ENCODE results near the gene COL6A2.
A peak's percentile ranks its signal among the peaks of the same experiment; 100 is the strongest.

The COL6A2 gene

DNA sequence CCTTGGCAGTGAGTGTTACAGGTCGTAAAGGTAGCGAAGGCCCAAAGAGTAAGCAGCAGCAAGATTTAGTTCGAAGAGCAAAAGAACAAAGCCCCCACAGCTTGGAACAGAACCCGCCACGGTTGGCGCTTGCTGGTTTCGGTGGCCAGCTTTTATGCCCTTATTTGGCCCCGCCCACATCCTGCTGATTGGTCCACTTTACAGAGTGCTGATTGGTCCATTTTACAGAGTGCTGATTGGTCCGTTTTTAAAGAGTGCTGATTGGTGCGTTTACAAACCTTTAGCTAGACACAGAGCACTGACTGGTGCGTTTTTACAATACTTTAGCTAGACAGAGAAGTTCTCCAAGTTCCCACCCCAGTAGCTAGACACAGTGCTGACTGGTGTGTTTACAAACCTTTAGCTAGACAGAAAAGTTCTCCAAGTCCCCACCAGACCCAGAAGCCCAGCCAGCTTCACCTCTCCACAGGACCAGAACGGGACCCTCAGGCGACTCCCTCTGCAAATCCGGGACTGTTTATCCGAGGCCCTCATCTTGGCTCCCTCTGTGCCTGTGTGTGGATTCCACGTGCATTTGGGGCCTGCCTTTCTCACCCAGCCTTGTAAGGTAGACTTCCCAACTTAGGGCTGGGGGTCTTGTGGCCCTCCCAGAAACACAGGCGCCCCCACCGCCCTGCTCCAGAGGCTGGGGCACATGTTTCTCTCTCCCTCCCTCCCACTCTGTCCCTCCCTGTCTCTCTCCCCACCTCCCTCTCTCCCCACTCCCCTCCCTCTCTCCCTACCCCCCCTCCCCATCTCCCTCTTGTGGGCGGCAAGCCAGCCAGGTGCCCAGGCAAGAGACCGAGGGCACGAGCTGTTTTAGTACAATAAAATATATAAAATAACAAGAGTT, 44.9 kb downstream of the COL6A2 start:
- Histone ChIP-seq H3K4me1 (ENCODE audit: control insufficient read depth, insufficient read depth, low read depth, low read length) (peaks cover 16% of the 10 kb centered on the region), H3K27me3 (ENCODE audit: control insufficient read depth in 1 of 2, insufficient read depth in 1 of 2, low read length in 2 of 2) (peaks cover 15 to 31% of the 10 kb centered on the region in 2 experiments), H3K36me3 (ENCODE audit: control insufficient read depth in 1 of 2, insufficient read depth in 2 of 2, low read depth in 1 of 2, low read length in 2 of 2) (no peaks in the 10 kb centered on the region), H2BK5ac (ENCODE audit: low read depth, low read length, poor library complexity, severe bottlenecking) (no peak overlapping the region), H2AFZ (ENCODE audit: low read depth, low read length) (no peak overlapping the region), H4K8ac (ENCODE audit: low read length) (peak overlapping the region; percentile 56), H3K9ac (ENCODE audit: low read length) (peak overlapping the region; percentile 87), H3K4ac (ENCODE audit: low read depth in 1 of 2, low read length in 2 of 2) (peak overlapping the region in 1 of 2 experiments; percentile 28), H3K14ac (ENCODE audit: low read length in 2 of 2) (no peak overlapping the region), H2BK12ac (ENCODE audit: low read length in 2 of 2) (peak overlapping the region in 1 of 2 experiments; percentile 70), H4K91ac (ENCODE audit: low read length) (peak overlapping the region; percentile 81), H3K18ac (ENCODE audit: low read depth in 1 of 2, low read length in 2 of 2) (peak overlapping the region in 1 of 2 experiments; percentile 46), H2BK120ac (ENCODE audit: low read depth, low read length) (peak overlapping the region; percentile 64), H3K9me3 (ENCODE audit: control insufficient read depth, low read length) (no peaks in the 10 kb centered on the region), H3K23ac (ENCODE audit: low read length in 2 of 2) (no peak overlapping the region), H3K27ac (ENCODE audit: low read length, poor library complexity, severe bottlenecking) (no peak overlapping the region), H3K4me2 (ENCODE audit: low read length, poor library complexity, severe bottlenecking) (no peak overlapping the region), H3K4me3 (ENCODE audit: insufficient read depth in 1 of 2, low read depth in 1 of 2, low read length in 2 of 2) (no peak overlapping the region), H2AK5ac (ENCODE audit: low read length, severe bottlenecking) (no peak overlapping the region), H3K79me1 (replicated peaks; ENCODE audit: low read length, poor library complexity, severe bottlenecking) (no peaks in the 10 kb centered on the region), H2BK15ac (ENCODE audit: low read depth, poor library complexity, severe bottlenecking) (peak overlapping the region; percentile 34)
- WGBS, result 82% methylated on average over 18 of the region's 21 CpGs
- DNase-seq, result no peak

GRCh38 chr21:46144464-46145070, 46.7 kb downstream of the COL6A2 start:
- DNase-seq, result no peak
- no peak overlapping the region for H3K4me2 ChIP-seq (ENCODE audit: low read length, poor library complexity, severe bottlenecking)
- H3K14ac ChIP-seq (ENCODE audit: low read length in 2 of 2), result peak overlapping the region in 1 of 2 experiments; percentile 66
- H3K23ac ChIP-seq (ENCODE audit: low read length in 2 of 2), result no peak overlapping the region
- H4K91ac ChIP-seq (ENCODE audit: low read length), result peak overlapping the region; percentile 57
- peak overlapping the region; percentile 50 for H2AK5ac ChIP-seq (ENCODE audit: low read length, severe bottlenecking)
- H3K27me3 ChIP-seq (ENCODE audit: control insufficient read depth in 1 of 2, insufficient read depth in 1 of 2, low read length in 2 of 2), result peaks cover 16 to 21% of the 10 kb centered on the region in 2 experiments
- H2BK5ac ChIP-seq (ENCODE audit: low read depth, low read length, poor library complexity, severe bottlenecking), result no peak overlapping the region
- H3K18ac ChIP-seq (ENCODE audit: low read depth in 1 of 2, low read length in 2 of 2), result peak overlapping the region in 1 of 2 experiments; percentile 59
- no peak overlapping the region for H2AFZ ChIP-seq (ENCODE audit: low read depth, low read length)
- H4K8ac ChIP-seq (ENCODE audit: low read length), result peak overlapping the region; percentile 35
- H3K4me1 ChIP-seq (ENCODE audit: control insufficient read depth, insufficient read depth, low read depth, low read length), result peaks cover 16% of the 10 kb centered on the region
- WGBS, result 59% methylated on average over 4 of the region's 4 CpGs
- peak overlapping the region in 1 of 2 experiments; percentile 76 for H2BK12ac ChIP-seq (ENCODE audit: low read length in 2 of 2)
- H3K79me1 ChIP-seq (replicated peaks; ENCODE audit: low read length, poor library complexity, severe bottlenecking), result no peaks in the 10 kb centered on the region
- H3K27ac ChIP-seq (ENCODE audit: low read length, poor library complexity, severe bottlenecking), result no peak overlapping the region
- H2BK15ac ChIP-seq (ENCODE audit: low read depth, poor library complexity, severe bottlenecking), result no peak overlapping the region
- H2BK120ac ChIP-seq (ENCODE audit: low read depth, low read length), result no peak overlapping the region
- H3K36me3 ChIP-seq (ENCODE audit: control insufficient read depth in 1 of 2, insufficient read depth in 2 of 2, low read depth in 1 of 2, low read length in 2 of 2), result no peaks in the 10 kb centered on the region
- H3K9ac ChIP-seq (ENCODE audit: low read length), result no peak overlapping the region
- peak overlapping the region in 1 of 2 experiments; percentile 24 for H3K4ac ChIP-seq (ENCODE audit: low read depth in 1 of 2, low read length in 2 of 2)
- no peak overlapping the region for H3K4me3 ChIP-seq (ENCODE audit: insufficient read depth in 1 of 2, low read depth in 1 of 2, low read length in 2 of 2)
- no peaks in the 10 kb centered on the region for H3K9me3 ChIP-seq (ENCODE audit: control insufficient read depth, low read length)

- H3K27me3 ChIP-seq (ENCODE audit: control insufficient read depth in 1 of 2, insufficient read depth in 1 of 2, low read length in 2 of 2), result peaks cover 14 to 16% of the 10 kb centered on the region in 2 experiments
- H3K14ac ChIP-seq (ENCODE audit: low read length in 2 of 2), result peak overlapping the region in 1 of 2 experiments; percentile 36
- no peak for DNase-seq
- H2AFZ ChIP-seq (ENCODE audit: low read depth, low read length), result no peak overlapping the region
- WGBS, result 96% methylated on average over 31 of the region's 51 CpGs
- H2BK15ac ChIP-seq (ENCODE audit: low read depth, poor library complexity, severe bottlenecking), result no peak overlapping the region
- no peak overlapping the region for H3K4me2 ChIP-seq (ENCODE audit: low read length, poor library complexity, severe bottlenecking)
- H4K91ac ChIP-seq (ENCODE audit: low read length), result no peak overlapping the region
- no peak overlapping the region for H3K4me3 ChIP-seq (ENCODE audit: insufficient read depth in 1 of 2, low read depth in 1 of 2, low read length in 2 of 2)
- peak overlapping the region in 1 of 2 experiments; percentile 10 for H2BK12ac ChIP-seq (ENCODE audit: low read length in 2 of 2)
- H3K27ac ChIP-seq (ENCODE audit: low read length, poor library complexity, severe bottlenecking), result no peak overlapping the region
- no peak overlapping the region for H2BK120ac ChIP-seq (ENCODE audit: low read depth, low read length)
- no peak overlapping the region for H4K8ac ChIP-seq (ENCODE audit: low read length)
- H3K9me3 ChIP-seq (ENCODE audit: control insufficient read depth, low read length), result no peaks in the 10 kb centered on the region
- no peak overlapping the region for H3K23ac ChIP-seq (ENCODE audit: low read length in 2 of 2)
- H3K4ac ChIP-seq (ENCODE audit: low read depth in 1 of 2, low read length in 2 of 2), result no peak overlapping the region
- no peaks in the 10 kb centered on the region for H3K36me3 ChIP-seq (ENCODE audit: control insufficient read depth in 1 of 2, insufficient read depth in 2 of 2, low read depth in 1 of 2, low read length in 2 of 2)
- no peaks in the 10 kb centered on the region for H3K79me1 ChIP-seq (replicated peaks; ENCODE audit: low read length, poor library complexity, severe bottlenecking)
- H2AK5ac ChIP-seq (ENCODE audit: low read length, severe bottlenecking), result no peak overlapping the region
- H3K18ac ChIP-seq (ENCODE audit: low read depth in 1 of 2, low read length in 2 of 2), result no peak overlapping the region
- peaks cover 16% of the 10 kb centered on the region for H3K4me1 ChIP-seq (ENCODE audit: control insufficient read depth, insufficient read depth, low read depth, low read length)
- no peak overlapping the region for H2BK5ac ChIP-seq (ENCODE audit: low read depth, low read length, poor library complexity, severe bottlenecking)
- H3K9ac ChIP-seq (ENCODE audit: low read length), result no peak overlapping the region
Observed at GRCh38 chr21:46145159-46145839, 47.4 kb downstream of the COL6A2 start.

Measured in mesenchymal stem cell (in vitro differentiated cells and primary cell).